ENCODE measurements around the gene RAB29.
"Not testable (repeated sequence)": the region's sequence is repeated elsewhere in the genome, so short reads cannot be mapped to it uniquely, and the experiment has no call there.

The RAB29 gene

GRCh38 chr1:205739348-205740160 lies 35.7 kb downstream of the RAB29 start:
- no peaks in the 10 kb centered on the region for H3K27me3 ChIP-seq (ENCODE audit: control insufficient read depth, insufficient read depth, low read length)
- H3K4me3 ChIP-seq (ENCODE audit: low read length) = no peak overlapping the region
- peaks cover 23% of the 10 kb centered on the region for H3K36me3 ChIP-seq (ENCODE audit: insufficient read depth, low read length)
- H3K4me2 ChIP-seq (ENCODE audit: low read length) = no peak overlapping the region
- H3K9me3 ChIP-seq (replicated peaks; ENCODE audit: low read length) = no peaks in the 10 kb centered on the region
- no peak overlapping the region for H3K9ac ChIP-seq (ENCODE audit: low read depth, low read length)
- H3K4me1 ChIP-seq (ENCODE audit: control insufficient read depth, insufficient read depth, low read length) = peaks cover 12% of the 10 kb centered on the region

GRCh38 chr1:205735218-205735617 lies 40.1 kb downstream of the RAB29 start:
- H3K4me3 ChIP-seq (ENCODE audit: low read length) = no peak overlapping the region

GRCh38 chr1:205733438-205734175 lies 41.7 kb downstream of the RAB29 start:
- Histone ChIP-seq H3K4me2 (ENCODE audit: low read length) (no peak overlapping the region), H3K36me3 (ENCODE audit: insufficient read depth, low read length) (peaks cover 35% of the 10 kb centered on the region), H3K27me3 (ENCODE audit: control insufficient read depth, insufficient read depth, low read length) (no peaks in the 10 kb centered on the region), H3K4me1 (ENCODE audit: control insufficient read depth, insufficient read depth, low read length) (peaks cover 5% of the 10 kb centered on the region), H3K9me3 (replicated peaks; ENCODE audit: low read length) (no peaks in the 10 kb centered on the region), H3K4me3 (ENCODE audit: low read length) (no peak overlapping the region), H3K9ac (ENCODE audit: low read depth, low read length) (no peak overlapping the region)

More at GRCh38 chr1:205735218-205735617, 40.1 kb downstream of the RAB29 start:
- no peak overlapping the region for H3K9ac ChIP-seq (ENCODE audit: low read depth, low read length)
- H3K36me3 ChIP-seq (ENCODE audit: insufficient read depth, low read length) = peaks cover 34% of the 10 kb centered on the region
- no peaks in the 10 kb centered on the region for H3K27me3 ChIP-seq (ENCODE audit: control insufficient read depth, insufficient read depth, low read length)
- H3K9me3 ChIP-seq (replicated peaks; ENCODE audit: low read length) = no peaks in the 10 kb centered on the region
- H3K4me2 ChIP-seq (ENCODE audit: low read length) = no peak overlapping the region
- peaks cover 15% of the 10 kb centered on the region for H3K4me1 ChIP-seq (ENCODE audit: control insufficient read depth, insufficient read depth, low read length)

DNA sequence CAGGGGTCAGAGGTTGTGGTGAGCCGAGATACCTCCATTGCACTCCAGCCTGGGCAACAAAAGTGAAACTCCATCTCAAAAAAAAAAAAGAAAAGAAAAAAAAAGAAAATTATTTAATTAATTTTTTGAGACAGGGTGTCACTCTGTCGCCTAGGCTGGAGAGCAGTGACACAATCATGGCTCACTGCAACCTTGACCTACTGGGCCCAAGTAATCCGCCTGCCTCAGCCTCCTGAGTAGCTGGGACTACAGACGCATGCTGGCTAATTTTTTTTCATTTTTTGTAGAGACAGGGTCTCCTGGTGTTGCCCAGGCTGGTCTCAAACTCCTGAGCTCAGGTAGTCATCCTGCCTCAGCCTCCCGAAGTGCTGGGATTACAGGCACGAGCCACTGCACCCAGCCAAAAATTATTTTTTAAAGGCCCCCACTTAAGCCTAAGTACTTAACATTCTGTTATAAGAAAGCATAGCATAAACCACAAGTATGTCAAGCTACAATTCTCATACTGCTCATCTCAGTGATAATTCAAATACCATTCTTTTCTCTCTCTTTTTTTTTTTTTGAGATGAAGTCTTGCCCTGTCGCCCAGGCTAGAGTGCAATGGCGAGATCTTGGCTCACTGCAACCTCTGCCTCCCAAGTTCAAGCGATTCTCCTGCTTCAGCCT lies 45.2 kb downstream of the RAB29 start:
- H3K4me1 ChIP-seq (ENCODE audit: control insufficient read depth, insufficient read depth, low read length) = peaks cover 5% of the 10 kb centered on the region
- H3K36me3 ChIP-seq (ENCODE audit: insufficient read depth, low read length) = peaks cover 50% of the 10 kb centered on the region
- no peak overlapping the region for H3K4me3 ChIP-seq (ENCODE audit: low read length)
- H3K27me3 ChIP-seq (ENCODE audit: control insufficient read depth, insufficient read depth, low read length) = no peaks in the 10 kb centered on the region
- no peaks in the 10 kb centered on the region for H3K9me3 ChIP-seq (replicated peaks; ENCODE audit: low read length)
- no peak overlapping the region for H3K4me2 ChIP-seq (ENCODE audit: low read length)
- no peak overlapping the region for H3K9ac ChIP-seq (ENCODE audit: low read depth, low read length)

DNA sequence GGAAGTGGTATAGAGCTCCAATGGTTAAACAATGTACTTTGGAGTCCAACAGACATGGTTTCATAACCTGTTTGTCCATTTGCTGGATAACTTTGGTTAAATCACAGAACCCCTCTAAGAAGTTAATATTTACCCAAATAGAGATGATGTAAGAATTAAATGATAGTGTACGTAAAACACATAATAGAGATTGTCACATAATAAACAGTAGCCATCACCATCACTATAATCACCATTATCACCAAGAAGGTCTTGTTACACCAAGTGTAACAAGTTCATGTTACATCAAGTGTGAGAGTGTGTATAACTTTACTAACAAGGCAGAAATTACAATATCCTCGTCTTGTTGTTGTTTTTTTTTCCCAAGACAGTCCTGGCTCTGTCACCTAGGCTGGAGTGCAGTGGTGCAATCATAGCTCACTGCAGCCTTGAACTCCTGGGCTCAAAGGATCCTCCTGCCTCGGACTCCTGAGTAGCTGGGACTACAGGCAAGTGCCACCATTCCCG lies 48.6 kb downstream of the RAB29 start:
- Histone ChIP-seq H3K36me3 (ENCODE audit: insufficient read depth, low read length) (peaks cover 67% of the 10 kb centered on the region), H3K9ac (ENCODE audit: low read depth, low read length) (no peak overlapping the region), H3K9me3 (replicated peaks; ENCODE audit: low read length) (no peaks in the 10 kb centered on the region), H3K4me1 (ENCODE audit: control insufficient read depth, insufficient read depth, low read length) (no peaks in the 10 kb centered on the region), H3K27me3 (ENCODE audit: control insufficient read depth, insufficient read depth, low read length) (no peaks in the 10 kb centered on the region), H3K4me3 (ENCODE audit: low read length) (no peak overlapping the region), H3K4me2 (ENCODE audit: low read length) (no peak overlapping the region)

- Histone ChIP-seq H3K4me2 (ENCODE audit: low read length) (no peak overlapping the region), H3K36me3 (ENCODE audit: insufficient read depth, low read length) (peaks cover 66% of the 10 kb centered on the region), H3K4me3 (ENCODE audit: low read length) (no peak overlapping the region), H3K4me1 (ENCODE audit: control insufficient read depth, insufficient read depth, low read length) (no peaks in the 10 kb centered on the region), H3K9me3 (replicated peaks; ENCODE audit: low read length) (no peaks in the 10 kb centered on the region), H3K9ac (ENCODE audit: low read depth, low read length) (no peak overlapping the region), H3K27me3 (ENCODE audit: control insufficient read depth, insufficient read depth, low read length) (no peaks in the 10 kb centered on the region)
Observed at GRCh38 chr1:205725514-205725913, 49.8 kb downstream of the RAB29 start.

- H3K36me3 ChIP-seq (ENCODE audit: insufficient read depth, low read length) = peaks cover 81% of the 10 kb centered on the region
- not testable (repeated sequence) for H3K9ac ChIP-seq (ENCODE audit: low read depth, low read length); H3K27me3 ChIP-seq (ENCODE audit: control insufficient read depth, insufficient read depth, low read length); H3K4me1 ChIP-seq (ENCODE audit: control insufficient read depth, insufficient read depth, low read length); H3K4me3 ChIP-seq (ENCODE audit: low read length); H3K9me3 ChIP-seq (replicated peaks; ENCODE audit: low read length); H3K4me2 ChIP-seq (ENCODE audit: low read length)
Observed at GRCh38 chr1:205720740-205721139, 54.5 kb downstream of the RAB29 start.

DNA sequence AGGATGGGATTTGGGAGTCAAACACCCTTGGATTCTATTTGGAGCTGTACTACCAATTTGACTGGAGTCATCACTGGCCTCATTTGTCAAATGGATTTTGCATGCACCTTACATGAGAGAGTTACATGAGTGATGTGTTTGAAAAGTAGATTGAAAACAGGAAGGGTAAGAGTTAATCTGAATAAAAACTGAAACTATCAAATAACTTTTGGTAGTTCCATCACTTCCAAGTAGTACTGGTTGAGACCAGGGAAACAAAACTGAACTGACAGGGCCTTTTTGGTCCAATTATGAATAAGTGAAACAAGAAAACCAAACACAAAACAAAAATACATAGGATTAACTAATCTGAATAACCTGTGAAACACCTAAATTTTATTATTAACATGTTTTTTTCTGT lies 55.5 kb downstream of the RAB29 start:
- Histone ChIP-seq H3K36me3 (ENCODE audit: insufficient read depth, low read length) (peaks cover 82% of the 10 kb centered on the region), H3K4me3 (ENCODE audit: low read length) (no peak overlapping the region), H3K9me3 (replicated peaks; ENCODE audit: low read length) (no peaks in the 10 kb centered on the region), H3K27me3 (ENCODE audit: control insufficient read depth, insufficient read depth, low read length) (no peaks in the 10 kb centered on the region), H3K4me2 (ENCODE audit: low read length) (no peak overlapping the region), H3K4me1 (ENCODE audit: control insufficient read depth, insufficient read depth, low read length) (no peaks in the 10 kb centered on the region), H3K9ac (ENCODE audit: low read depth, low read length) (no peak overlapping the region)

- H3K9me3 ChIP-seq (replicated peaks; ENCODE audit: low read length) = no peaks in the 10 kb centered on the region
- no peaks in the 10 kb centered on the region for H3K27me3 ChIP-seq (ENCODE audit: control insufficient read depth, insufficient read depth, low read length)
- H3K4me1 ChIP-seq (ENCODE audit: control insufficient read depth, insufficient read depth, low read length) = peaks cover 7% of the 10 kb centered on the region
- peaks cover 82% of the 10 kb centered on the region for H3K36me3 ChIP-seq (ENCODE audit: insufficient read depth, low read length)
- H3K4me3 ChIP-seq (ENCODE audit: low read length) = no peak overlapping the region
- H3K4me2 ChIP-seq (ENCODE audit: low read length) = no peak overlapping the region
- H3K9ac ChIP-seq (ENCODE audit: low read depth, low read length) = no peak overlapping the region
Observed at GRCh38 chr1:205719015-205719414, 56.3 kb downstream of the RAB29 start.
